ENCODE data around the gene CASP8AP2. TPM values are rescaled to one million over a fixed set of nuclear protein-coding genes. Genes with fewer than 3 reads are reported as not detected.

Gene CASP8AP2
- polyA plus RNA-seq, 3 donors: 3.5 to 10.5 (median 7.4) TPM

- no peak overlapping the region for H3K4me3 ChIP-seq (replicated peaks in 1 of 3; ENCODE audit: low read depth in 2 of 3, low read length in 3 of 3)
- H2AFZ ChIP-seq (ENCODE audit: insufficient read depth, low read depth, low read length, poor library complexity, severe bottlenecking): no peak overlapping the region
- H3K4me2 ChIP-seq (replicated peaks; ENCODE audit: extremely low read depth, low read length, poor library complexity, severe bottlenecking): no peak overlapping the region
- Mint-ChIP-seq H3K4me3 (no peak overlapping the region), H3K27ac (peak overlapping the region in 3 of 7 donors; percentile 26 to 78 (median 52)), H3K9me3 (no peaks in the 10 kb centered on the region), H3K4me1 (peaks cover 23% of the 10 kb centered on the region), H3K36me3 (peaks cover 36 to 63% of the 10 kb centered on the region in 2 donors), H3K27me3 (ENCODE audit: low read depth in 3 of 3) (no peaks in the 10 kb centered on the region)
- peaks cover 81% of the 10 kb centered on the region for H3K79me2 ChIP-seq (ENCODE audit: insufficient read depth, low read length)
- no peaks in the 10 kb centered on the region for H3K27me3 ChIP-seq (ENCODE audit: control insufficient read depth in 2 of 2, insufficient read depth in 2 of 2, low read length in 2 of 2)
- TF ChIP-seq CTCF (IDR thresholded peaks at IDR 0.05): no peak
- H3K27ac ChIP-seq (ENCODE audit: low read depth in 1 of 2, low read length in 2 of 2): peak overlapping the region in 1 of 2 donors; percentile 28
- no peaks in the 10 kb centered on the region for H3K9me3 ChIP-seq (replicated peaks in 1 of 2; ENCODE audit: control insufficient read depth in 1 of 2, insufficient read depth in 1 of 2, low read length in 2 of 2)
- H3K9ac ChIP-seq (ENCODE audit: insufficient read depth, low read length, poor library complexity, severe bottlenecking): no peak overlapping the region
- 98% methylated on average over 5 of the region's 12 CpGs for WGBS (ENCODE audit: insufficient coverage)
- peaks cover 6 to 9% of the 10 kb centered on the region in 2 donors for H3K4me1 ChIP-seq (ENCODE audit: control insufficient read depth in 1 of 2, insufficient read depth in 2 of 2, low read length in 2 of 2)
- no peak for DNase-seq
- H4K20me1 ChIP-seq (ENCODE audit: insufficient read depth, low read length): peaks cover 6% of the 10 kb centered on the region
- intact Hi-C loops (cut with micrococcal nuclease): loop anchor here in 1 of 2 donors (10.0 kb wide), 1 partner anchor 750 kb away; the partner anchor contains the start of gene MAP3K7
- peaks cover 11 to 44% of the 10 kb centered on the region in 2 donors for H3K36me3 ChIP-seq (replicated peaks in 1 of 2; ENCODE audit: control insufficient read depth in 1 of 2, insufficient read depth in 2 of 2, low read length in 2 of 2)
Measured at GRCh38 chr6:89834884-89835792, 5.5 kb downstream of the CASP8AP2 start.

GRCh38 chr6:89836639-89837222, 7.1 kb downstream of the CASP8AP2 start:
- no peaks in the 10 kb centered on the region for H3K27me3 ChIP-seq (ENCODE audit: control insufficient read depth in 2 of 2, insufficient read depth in 2 of 2, low read length in 2 of 2)
- H2AFZ ChIP-seq (ENCODE audit: insufficient read depth, low read depth, low read length, poor library complexity, severe bottlenecking): no peak overlapping the region
- H3K4me3 ChIP-seq (replicated peaks in 1 of 3; ENCODE audit: low read depth in 2 of 3, low read length in 3 of 3): no peak overlapping the region
- peaks cover 19% of the 10 kb centered on the region for H3K4me1 Mint-ChIP-seq
- H3K9me3 ChIP-seq (replicated peaks in 1 of 2; ENCODE audit: control insufficient read depth in 1 of 2, insufficient read depth in 1 of 2, low read length in 2 of 2): no peaks in the 10 kb centered on the region
- H3K4me1 ChIP-seq (ENCODE audit: control insufficient read depth in 1 of 2, insufficient read depth in 2 of 2, low read length in 2 of 2): peaks cover 5 to 6% of the 10 kb centered on the region in 2 donors
- H3K27ac Mint-ChIP-seq: peak overlapping the region in 3 of 7 donors; percentile 33 to 78 (median 63)
- H3K36me3 ChIP-seq (replicated peaks in 1 of 2; ENCODE audit: control insufficient read depth in 1 of 2, insufficient read depth in 2 of 2, low read length in 2 of 2): peaks cover 11 to 44% of the 10 kb centered on the region in 2 donors
- 98% methylated on average over 6 of the region's 8 CpGs for WGBS (ENCODE audit: insufficient coverage)
- H3K36me3 Mint-ChIP-seq: peaks cover 36 to 66% of the 10 kb centered on the region in 2 donors
- H3K4me3 Mint-ChIP-seq: no peak overlapping the region
- intact Hi-C loops (cut with micrococcal nuclease): loop anchor here in 1 of 2 donors (10.0 kb wide), 1 partner anchor 748 kb away; the partner anchor contains the start of gene MAP3K7
- no peak for TF ChIP-seq CTCF (IDR thresholded peaks at IDR 0.05)
- peaks cover 6% of the 10 kb centered on the region for H4K20me1 ChIP-seq (ENCODE audit: insufficient read depth, low read length)
- peaks cover 81% of the 10 kb centered on the region for H3K79me2 ChIP-seq (ENCODE audit: insufficient read depth, low read length)
- peak overlapping the region in 1 of 2 donors; percentile 13 for H3K27ac ChIP-seq (ENCODE audit: low read depth in 1 of 2, low read length in 2 of 2)
- no peaks in the 10 kb centered on the region for H3K27me3 Mint-ChIP-seq (ENCODE audit: low read depth in 3 of 3)
- no peak overlapping the region for H3K9ac ChIP-seq (ENCODE audit: insufficient read depth, low read length, poor library complexity, severe bottlenecking)
- no peak for DNase-seq
- no peak overlapping the region for H3K4me2 ChIP-seq (replicated peaks; ENCODE audit: extremely low read depth, low read length, poor library complexity, severe bottlenecking)
- H3K9me3 Mint-ChIP-seq: no peaks in the 10 kb centered on the region
